ENCODE data around the gene PSME2.

PSME2 gene

GRCh38 chr14:24184104-24184970 is 37.9 kb upstream of the PSME2 start:
- no peak overlapping the region for H3K4me3 ChIP-seq (ENCODE audit: low read depth, low read length)
- no peak for TF ChIP-seq CTCF (IDR thresholded peaks at IDR 0.05; ENCODE audit: low read depth, low read length)

GRCh38 chr14:24183014-24183481 is 36.6 kb upstream of the PSME2 start:
- TF ChIP-seq CTCF (IDR thresholded peaks at IDR 0.05; ENCODE audit: low read depth, low read length): no peak
- no peak overlapping the region for H3K4me3 ChIP-seq (ENCODE audit: low read depth, low read length)

GRCh38 chr14:24182110-24182882 is 35.9 kb upstream of the PSME2 start:
- TF ChIP-seq CTCF (IDR thresholded peaks at IDR 0.05; ENCODE audit: low read depth, low read length): no peak
- no peak overlapping the region for H3K4me3 ChIP-seq (ENCODE audit: low read depth, low read length)

DNA sequence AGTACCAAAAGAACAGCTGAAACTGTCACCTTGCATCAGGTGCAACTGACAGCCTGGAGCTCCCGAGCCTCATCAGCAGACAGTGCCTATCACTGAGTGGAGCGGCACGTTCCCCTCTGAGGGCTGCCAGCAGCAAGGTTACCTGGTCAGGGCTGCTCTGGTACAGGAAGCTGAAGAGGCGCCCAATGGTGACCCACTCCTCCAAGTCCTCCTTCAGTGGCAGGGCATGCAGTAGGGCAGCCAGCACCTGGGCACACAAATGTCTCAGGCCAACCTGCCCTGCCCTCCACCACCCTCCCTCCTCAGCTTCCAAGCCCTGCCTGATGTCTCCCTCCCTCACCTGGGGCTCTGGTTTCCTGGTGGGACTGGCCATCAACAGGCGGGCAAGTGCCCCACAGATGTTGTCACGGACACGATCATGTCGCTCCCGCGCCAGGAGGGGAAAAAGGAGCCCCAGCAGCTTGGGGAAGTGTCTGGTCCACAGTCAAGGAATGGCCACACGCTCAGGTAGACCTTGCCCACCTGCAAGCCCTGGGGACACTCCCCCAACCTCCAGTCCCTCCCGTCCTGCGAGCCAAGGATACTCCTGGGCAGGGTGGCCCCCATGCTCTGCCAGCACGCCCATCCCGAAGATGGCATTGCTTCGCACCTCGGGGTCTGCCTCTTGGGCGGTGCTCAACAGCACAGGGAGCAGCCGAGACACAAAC is 35.1 kb upstream of the PSME2 start:
- no peak for TF ChIP-seq CTCF (IDR thresholded peaks at IDR 0.05; ENCODE audit: low read depth, low read length)
- no peak overlapping the region for H3K4me3 ChIP-seq (ENCODE audit: low read depth, low read length)

- H3K4me3 ChIP-seq (ENCODE audit: low read depth, low read length): no peak overlapping the region
- no peak for TF ChIP-seq CTCF (IDR thresholded peaks at IDR 0.05; ENCODE audit: low read depth, low read length)
Measured at GRCh38 chr14:24179961-24180796, 33.8 kb upstream of the PSME2 start.

DNA sequence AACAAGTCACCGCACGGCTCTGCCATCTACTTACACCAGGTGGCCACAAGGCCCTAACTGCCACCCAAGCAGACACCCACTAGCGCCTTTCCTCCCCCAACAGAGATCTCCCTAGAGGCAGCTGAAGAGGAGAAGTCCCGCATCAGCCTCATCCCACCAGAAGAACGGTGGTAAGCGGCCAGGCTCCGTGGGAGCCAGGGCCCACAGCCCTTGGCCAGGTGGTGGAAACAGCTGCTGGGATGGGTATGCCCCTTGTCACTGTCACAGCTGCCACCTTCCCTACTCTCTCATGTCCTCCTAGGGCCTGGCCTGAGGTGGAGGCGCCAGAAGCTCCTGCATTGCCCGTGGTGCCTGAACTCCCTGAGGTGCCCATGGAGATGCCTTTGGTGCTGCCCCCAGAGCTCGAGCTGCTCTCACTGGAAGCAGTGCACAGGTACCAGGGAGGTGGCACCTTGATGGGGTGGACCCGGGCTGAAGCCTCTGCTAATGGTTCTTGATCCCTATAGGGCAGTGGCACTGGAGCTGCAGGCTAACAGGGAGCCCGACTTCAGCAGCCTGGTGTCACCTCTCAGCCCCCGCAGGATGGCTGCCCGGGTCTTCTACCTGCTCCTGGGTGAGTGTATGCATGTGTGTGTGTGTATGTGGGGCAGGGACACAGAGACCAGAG is 33.0 kb upstream of the PSME2 start:
- TF ChIP-seq CTCF (IDR thresholded peaks at IDR 0.05; ENCODE audit: low read depth, low read length): no peak
- no peak overlapping the region for H3K4me3 ChIP-seq (ENCODE audit: low read depth, low read length)

Data from WI38 (cell line).